GM15510 (cell line): Measurements from ENCODE around the gene THSD4.

Experiments
- POLR2A ChIP-seq: IDR thresholded peaks from 3 replicates; pipeline ENCODE4 v1.6.1; 2011; ENCODE audit warnings: borderline replicate concordance; ENCODE audit not compliant: insufficient read length; ENCODE audit errors: extremely low read depth

Gene THSD4

GRCh38 chr15:71259866-71260265, 144.6 kb downstream of the THSD4 start:
- TF ChIP-seq POLR2A: no peak

GRCh38 chr15:71261418-71261817, 146.1 kb downstream of the THSD4 start:
- no peak for TF ChIP-seq POLR2A

- TF ChIP-seq POLR2A: no peak
Measured at GRCh38 chr15:71261909-71262308, 146.6 kb downstream of the THSD4 start.

- TF ChIP-seq POLR2A: no peak
Measured at GRCh38 chr15:71262599-71262998, 147.3 kb downstream of the THSD4 start.

GRCh38 chr15:71271327-71271726, 156.1 kb downstream of the THSD4 start:
- no peak for TF ChIP-seq POLR2A

GRCh38 chr15:71272932-71273331, 157.7 kb downstream of the THSD4 start:
- TF ChIP-seq POLR2A: no peak

- TF ChIP-seq POLR2A: no peak
Measured at GRCh38 chr15:71273731-71274447, 158.6 kb downstream of the THSD4 start.

GRCh38 chr15:71274448-71274798, 159.2 kb downstream of the THSD4 start:
- TF ChIP-seq POLR2A: no peak

- no peak for TF ChIP-seq POLR2A
Measured at GRCh38 chr15:71275098-71275497, 159.8 kb downstream of the THSD4 start.

- no peak for TF ChIP-seq POLR2A
Measured at GRCh38 chr15:71275566-71276335, 160.5 kb downstream of the THSD4 start.

- TF ChIP-seq POLR2A: no peak
Measured at GRCh38 chr15:71276336-71276665, 161.0 kb downstream of the THSD4 start.

- no peak for TF ChIP-seq POLR2A
Measured at GRCh38 chr15:71278989-71279756, 163.9 kb downstream of the THSD4 start.

- TF ChIP-seq POLR2A: no peak
Measured at GRCh38 chr15:71279757-71280141, 164.5 kb downstream of the THSD4 start.

GRCh38 chr15:71280206-71280605, 164.9 kb downstream of the THSD4 start:
- TF ChIP-seq POLR2A: no peak

GRCh38 chr15:71281256-71281655, 166.0 kb downstream of the THSD4 start:
- TF ChIP-seq POLR2A: no peak
